A673 (cell line): ENCODE measurements around the gene SLC38A3.

Experiments used
- EZH2 ChIP-seq: fragments of 200-600 bp; sonication (generic); IDR thresholded peaks from 2 replicates; pipeline ENCODE4 v1.6.1; 2017; ENCODE audit warnings: borderline replicate concordance, low read depth, mild to moderate bottlenecking, mixed read lengths, antibody characterized with exemption, low read length; ENCODE audit not compliant: poor library complexity, severe bottlenecking
- TF ChIP-seq, protein P1 (sequence below): fragments of 300-800, 200-600 bp; sonication (generic); conservative IDR thresholded peaks from 2 replicates; pipeline ENCODE4 v1.5.1; 2017; ENCODE audit warnings: low read depth, mild to moderate bottlenecking, antibody characterized with exemption, low read length, moderate library complexity, mixed read lengths

DNA sequence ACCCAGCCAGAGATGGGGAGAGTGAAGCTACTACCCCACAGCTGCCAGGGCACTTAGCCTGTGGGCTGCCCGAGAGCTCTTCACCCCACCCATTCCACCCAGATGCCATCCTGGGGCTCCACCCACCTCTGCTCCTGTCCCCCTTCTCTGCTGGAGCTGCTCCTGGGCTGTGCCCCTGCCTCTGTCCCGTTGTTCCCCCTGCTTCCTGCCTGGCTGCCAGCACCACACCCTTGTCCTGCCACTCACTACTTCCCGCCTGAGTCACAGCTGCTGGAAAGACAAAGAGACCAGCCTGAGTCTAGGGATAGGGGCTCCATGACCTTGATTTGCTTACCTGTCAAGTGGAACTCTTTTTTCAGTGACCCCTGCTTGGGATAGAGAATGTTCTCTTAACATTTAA lies 43.3 kb downstream of the SLC38A3 start:
- TF ChIP-seq, protein P1, sequence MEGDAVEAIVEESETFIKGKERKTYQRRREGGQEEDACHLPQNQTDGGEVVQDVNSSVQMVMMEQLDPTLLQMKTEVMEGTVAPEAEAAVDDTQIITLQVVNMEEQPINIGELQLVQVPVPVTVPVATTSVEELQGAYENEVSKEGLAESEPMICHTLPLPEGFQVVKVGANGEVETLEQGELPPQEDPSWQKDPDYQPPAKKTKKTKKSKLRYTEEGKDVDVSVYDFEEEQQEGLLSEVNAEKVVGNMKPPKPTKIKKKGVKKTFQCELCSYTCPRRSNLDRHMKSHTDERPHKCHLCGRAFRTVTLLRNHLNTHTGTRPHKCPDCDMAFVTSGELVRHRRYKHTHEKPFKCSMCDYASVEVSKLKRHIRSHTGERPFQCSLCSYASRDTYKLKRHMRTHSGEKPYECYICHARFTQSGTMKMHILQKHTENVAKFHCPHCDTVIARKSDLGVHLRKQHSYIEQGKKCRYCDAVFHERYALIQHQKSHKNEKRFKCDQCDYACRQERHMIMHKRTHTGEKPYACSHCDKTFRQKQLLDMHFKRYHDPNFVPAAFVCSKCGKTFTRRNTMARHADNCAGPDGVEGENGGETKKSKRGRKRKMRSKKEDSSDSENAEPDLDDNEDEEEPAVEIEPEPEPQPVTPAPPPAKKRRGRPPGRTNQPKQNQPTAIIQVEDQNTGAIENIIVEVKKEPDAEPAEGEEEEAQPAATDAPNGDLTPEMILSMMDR, result no peak
- TF ChIP-seq EZH2, result no peak
